ENCODE data around the gene LRMDA. TPM values are rescaled to one million over a fixed set of nuclear protein-coding genes. Genes with fewer than 3 reads are reported as not detected.
A peak's percentile ranks its signal among the peaks of the same experiment; 100 is the strongest.

LRMDA gene
- total and polyA plus RNA-seq, 2 of the 13 experiments (the other 11 are each of a cell fraction or from before 2014, with no cell fraction given), result 13.4 to 22.0 TPM

GRCh38 chr10:75630746-75631145 is 199.3 kb downstream of the LRMDA start (continued):
- TF ChIP-seq ZNF598 (CRISPR knock-in tag; IDR thresholded peaks at IDR 0.05; ENCODE audit: borderline replicate concordance) (no peak), SOX13 (IDR thresholded peaks at IDR 0.05) (no peak), SOX13 (CRISPR knock-in tag; conservative IDR thresholded peaks at IDR 0.05 in 1 of 2, IDR thresholded peaks at IDR 0.05 in 1 of 2) (peak in 1 of 2 experiments; percentile 21; a peak in 1 of 4 replicates), FOXA3 (CRISPR knock-in tag; IDR thresholded peaks at IDR 0.05) (peak; percentile 82), FOXK1 (CRISPR knock-in tag; IDR thresholded peaks at IDR 0.05; ENCODE audit: borderline replicate concordance, low read depth) (peak; percentile 39; the same call in 1 of the 2 replicates), TEF (CRISPR knock-in tag; IDR thresholded peaks at IDR 0.05) (no peak), ZSCAN5A (CRISPR knock-in tag; IDR thresholded peaks at IDR 0.05; ENCODE audit: borderline replicate concordance) (no peak), RERE (CRISPR knock-in tag; IDR thresholded peaks at IDR 0.05; ENCODE audit: low read depth) (no peak), MXD4 (CRISPR knock-in tag; IDR thresholded peaks at IDR 0.05) (no peak), ZNF644 (CRISPR knock-in tag; IDR thresholded peaks at IDR 0.05; ENCODE audit: low read depth) (0 out of 2 replicates have a peak, but pooled peaks have one; percentile 41), FOXP1 (IDR thresholded peaks at IDR 0.05) (no peak), FOXP1 (CRISPR knock-in tag; IDR thresholded peaks at IDR 0.05) (peak; percentile 64), SALL1 (CRISPR knock-in tag; IDR thresholded peaks at IDR 0.05) (peak; percentile 30; the same call in 1 of the 2 replicates), ATRX (CRISPR knock-in tag; IDR thresholded peaks at IDR 0.05; ENCODE audit: borderline replicate concordance) (no peak), FOXA1 (IDR thresholded peaks at IDR 0.05) (no peak), FOXA1 (CRISPR knock-in tag; IDR thresholded peaks at IDR 0.05) (peak; percentile 45; the same call in 1 of the 2 replicates), ZFX (CRISPR knock-in tag; IDR thresholded peaks at IDR 0.05; ENCODE audit: low read depth) (peak; percentile 58; the same call in 1 of the 2 replicates), PAXIP1 (CRISPR knock-in tag; conservative IDR thresholded peaks at IDR 0.05) (peak; percentile 49; the same call in 1 of the 2 replicates), RARA (CRISPR knock-in tag; IDR thresholded peaks at IDR 0.05) (peak; percentile 29; the same call in 1 of the 2 replicates), MAX (IDR thresholded peaks at IDR 0.05) (0 out of 2 replicates have a peak, but pooled peaks have one; percentile 19), TP53 (CRISPR knock-in tag; conservative IDR thresholded peaks at IDR 0.05) (no peak)

Measured in HepG2 (cell line).